ENCODE measurements around the gene PTPRZ1.

DNA sequence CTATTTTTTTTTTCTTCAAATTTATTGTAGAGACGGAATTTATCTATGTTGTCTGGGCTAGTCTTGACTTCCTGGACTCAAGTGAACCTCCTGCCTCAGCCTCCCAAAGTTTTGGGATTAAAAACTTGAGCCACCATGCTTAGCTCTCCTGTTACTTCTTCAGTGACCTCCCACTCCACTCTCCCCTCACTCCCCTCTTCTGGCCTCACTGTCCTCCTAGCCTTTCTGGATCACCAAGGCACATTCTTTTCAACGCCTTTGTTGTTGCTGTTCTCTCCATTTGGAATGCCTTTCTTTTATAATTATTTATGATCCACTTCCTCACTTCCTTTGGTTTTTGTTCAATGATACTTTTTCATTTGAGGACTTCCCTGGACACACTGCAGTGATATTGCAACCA is 17.9 kb downstream of the PTPRZ1 start:
- TF ChIP-seq, protein P1, sequence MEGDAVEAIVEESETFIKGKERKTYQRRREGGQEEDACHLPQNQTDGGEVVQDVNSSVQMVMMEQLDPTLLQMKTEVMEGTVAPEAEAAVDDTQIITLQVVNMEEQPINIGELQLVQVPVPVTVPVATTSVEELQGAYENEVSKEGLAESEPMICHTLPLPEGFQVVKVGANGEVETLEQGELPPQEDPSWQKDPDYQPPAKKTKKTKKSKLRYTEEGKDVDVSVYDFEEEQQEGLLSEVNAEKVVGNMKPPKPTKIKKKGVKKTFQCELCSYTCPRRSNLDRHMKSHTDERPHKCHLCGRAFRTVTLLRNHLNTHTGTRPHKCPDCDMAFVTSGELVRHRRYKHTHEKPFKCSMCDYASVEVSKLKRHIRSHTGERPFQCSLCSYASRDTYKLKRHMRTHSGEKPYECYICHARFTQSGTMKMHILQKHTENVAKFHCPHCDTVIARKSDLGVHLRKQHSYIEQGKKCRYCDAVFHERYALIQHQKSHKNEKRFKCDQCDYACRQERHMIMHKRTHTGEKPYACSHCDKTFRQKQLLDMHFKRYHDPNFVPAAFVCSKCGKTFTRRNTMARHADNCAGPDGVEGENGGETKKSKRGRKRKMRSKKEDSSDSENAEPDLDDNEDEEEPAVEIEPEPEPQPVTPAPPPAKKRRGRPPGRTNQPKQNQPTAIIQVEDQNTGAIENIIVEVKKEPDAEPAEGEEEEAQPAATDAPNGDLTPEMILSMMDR (IDR thresholded peaks at IDR 0.05; ENCODE audit: low read depth, low read length) = no peak
- no peak for TF ChIP-seq EZH2phosphoT487 (IDR thresholded peaks at IDR 0.05; ENCODE audit: low read depth)

Measured in OCI-LY3 (cell line).